GM19238 (cell line): ENCODE results near the gene CCER1.

Experiments
- DNase-seq: peaks from one replicate; pipeline ENCODE4 v3.0.0; 2011; ENCODE audit warnings: low spot score; ENCODE audit not compliant: insufficient read length

CCER1 gene

GRCh38 chr12:90920222-90920621 lies 34.8 kb downstream of the CCER1 start:
- DNase-seq, result no peak

DNA sequence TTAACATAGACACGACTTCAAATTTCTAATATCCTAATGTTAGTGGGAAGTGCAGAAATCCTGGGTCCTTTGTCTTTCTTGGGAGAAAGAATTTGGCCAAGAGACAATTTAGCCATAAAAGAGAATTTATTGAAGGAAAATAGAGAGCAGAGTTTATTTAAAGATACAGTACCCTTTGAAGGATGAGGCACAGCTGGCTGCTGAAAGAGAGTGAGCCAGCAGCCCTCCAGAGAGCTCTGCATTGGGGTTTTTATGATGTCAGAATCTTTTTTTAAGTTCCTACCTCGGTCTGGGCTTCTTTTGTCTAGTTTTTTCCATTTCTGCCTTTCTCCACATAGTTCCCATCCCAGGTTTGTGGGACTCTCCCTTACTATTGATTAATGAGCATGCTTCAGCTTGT lies 37.5 kb downstream of the CCER1 start:
- no peak for DNase-seq

GRCh38 chr12:90916516-90916915 lies 38.5 kb downstream of the CCER1 start:
- no peak for DNase-seq

DNA sequence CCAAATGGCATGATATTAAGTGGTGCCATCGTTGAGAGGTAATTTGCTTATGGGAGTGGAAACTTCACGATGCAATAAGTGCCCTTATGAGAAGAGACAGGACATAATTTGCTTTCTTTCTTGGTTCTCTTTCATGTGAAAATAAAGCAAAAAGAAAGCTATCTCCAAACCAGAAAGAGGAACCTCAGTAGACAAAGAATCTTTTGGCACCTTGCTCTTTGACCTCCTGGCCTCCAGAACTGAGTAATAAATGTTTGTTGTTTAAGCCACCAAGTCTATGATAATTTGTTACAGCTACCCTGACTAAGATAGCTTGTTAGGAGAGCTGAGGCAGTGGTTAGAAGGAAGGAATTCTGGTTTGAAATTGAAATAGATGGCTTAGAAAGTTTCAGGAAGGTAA lies 39.6 kb downstream of the CCER1 start:
- no peak for DNase-seq

DNA sequence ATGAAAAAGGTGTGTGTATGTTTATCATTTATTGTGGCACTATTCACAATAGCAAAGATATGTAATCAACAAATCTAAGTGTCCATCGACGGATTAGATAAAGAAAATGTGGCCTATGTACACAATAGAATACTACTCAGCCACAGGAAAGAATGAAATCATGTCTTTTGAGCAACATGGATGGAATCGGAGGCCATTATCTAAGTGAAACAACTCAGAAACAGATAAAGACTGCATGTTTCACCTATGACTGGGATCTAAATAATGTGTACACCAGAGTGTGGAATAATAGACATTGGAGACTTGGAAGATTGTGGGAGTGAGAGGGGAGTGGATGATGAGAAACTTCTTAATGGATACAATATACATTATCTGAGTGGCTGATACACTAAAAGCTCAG lies 44.0 kb downstream of the CCER1 start:
- no peak for DNase-seq

DNA sequence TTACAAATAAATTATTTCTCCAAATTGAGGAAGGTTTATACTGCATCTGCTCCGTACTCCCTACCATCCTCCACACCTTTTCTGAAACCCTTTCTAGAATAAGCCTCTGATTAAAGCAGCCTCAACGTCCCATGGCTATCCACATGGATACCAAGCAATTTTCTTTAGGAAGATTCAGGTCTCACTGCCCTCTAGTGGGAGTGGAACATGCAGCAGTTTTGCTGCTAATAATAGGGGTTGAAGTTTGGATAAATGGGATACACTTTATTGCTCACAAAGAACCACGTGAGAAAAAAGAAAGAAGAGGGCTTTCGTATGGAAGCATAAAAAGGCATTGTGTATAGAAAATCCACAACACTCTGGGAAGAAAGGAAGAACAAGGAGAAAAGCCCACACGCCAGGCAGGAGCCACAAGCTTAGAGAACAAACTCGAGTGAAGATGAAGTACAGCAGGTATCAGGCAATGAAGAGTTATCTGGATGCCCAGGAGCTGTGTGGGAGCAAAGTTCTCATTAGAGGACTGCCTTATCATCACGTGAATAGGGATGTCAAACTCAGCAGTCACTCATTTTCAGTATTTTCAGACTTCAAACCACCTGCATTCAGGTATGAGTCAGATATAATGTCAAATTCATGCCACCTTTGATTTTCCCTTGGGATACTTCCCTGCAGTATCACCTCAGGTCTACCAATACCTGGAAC lies 45.8 kb downstream of the CCER1 start:
- no peak for DNase-seq

- no peak for DNase-seq
Observed at GRCh38 chr12:90908465-90908864, 46.5 kb downstream of the CCER1 start.

GRCh38 chr12:90905691-90906370 lies 49.1 kb downstream of the CCER1 start:
- DNase-seq, result no peak

- no peak for DNase-seq
Observed at GRCh38 chr12:90902596-90902995, 52.4 kb downstream of the CCER1 start.
